GM18951 (cell line): ENCODE data around the gene NSL1.
"Not testable (repeated sequence)": the region's sequence is repeated elsewhere in the genome, so short reads cannot be mapped to it uniquely, and the experiment has no call there.

ENCODE experiments used
- POLR2A ChIP-seq: IDR thresholded peaks from 4 replicates; pipeline ENCODE4 v1.6.1; 2011; ENCODE audit warnings: mild to moderate bottlenecking; ENCODE audit not compliant: insufficient read length, insufficient read depth; ENCODE audit errors: extremely low read depth
- in situ Hi-C: fragments of 300-500 bp; cut with MboI; formaldehyde crosslinking; loops from one replicate; pipeline ENCODE4 v1.12.0; 2022; ENCODE audit warnings: low sequenced_read_pairs, mixed read lengths, inconsistent platforms; ENCODE audit not compliant: unreplicated experiment

Gene NSL1

GRCh38 chr1:212775241-212775640, 16.3 kb downstream of the NSL1 start:
- in situ Hi-C loops, result loop anchor here (10.0 kb wide), 1 partner anchor 100 kb away; no protein-coding TSS in a partner anchor
- no peak for TF ChIP-seq POLR2A

GRCh38 chr1:212774584-212774983, 17.0 kb downstream of the NSL1 start:
- in situ Hi-C loops, result loop anchor here (10.0 kb wide), 1 partner anchor 100 kb away; no protein-coding TSS in a partner anchor

GRCh38 chr1:212773011-212773410, 18.6 kb downstream of the NSL1 start:
- TF ChIP-seq POLR2A, result no peak
- in situ Hi-C loops, result loop anchor here (10.0 kb wide), 1 partner anchor 98 kb away; no protein-coding TSS in a partner anchor

More at GRCh38 chr1:212774584-212774983, 17.0 kb downstream of the NSL1 start:
- no peak for TF ChIP-seq POLR2A

- in situ Hi-C loops, result loop anchor here (10.0 kb wide), 1 partner anchor 97 kb away; no protein-coding TSS in a partner anchor
- TF ChIP-seq POLR2A, result no peak
Measured at GRCh38 chr1:212771341-212771740, 20.2 kb downstream of the NSL1 start.

GRCh38 chr1:212769459-212770167, 22.0 kb downstream of the NSL1 start:
- in situ Hi-C loops, result loop anchor here (10.0 kb wide), 1 partner anchor 95 kb away; no protein-coding TSS in a partner anchor
- no peak for TF ChIP-seq POLR2A

GRCh38 chr1:212766825-212767224, 24.8 kb downstream of the NSL1 start:
- in situ Hi-C loops, result not testable (repeated sequence)

GRCh38 chr1:212764718-212765281, 26.8 kb downstream of the NSL1 start:
- in situ Hi-C loops, result not testable (repeated sequence)

- TF ChIP-seq POLR2A, result no peak
- in situ Hi-C loops, result no loop called here
Measured at GRCh38 chr1:212762839-212763238, 28.7 kb downstream of the NSL1 start.

- no peak for TF ChIP-seq POLR2A
- in situ Hi-C loops, result no loop called here
Measured at GRCh38 chr1:212762234-212762633, 29.3 kb downstream of the NSL1 start.

- in situ Hi-C loops, result no loop called here
- no peak for TF ChIP-seq POLR2A
Measured at GRCh38 chr1:212760126-212760823, 31.3 kb downstream of the NSL1 start.

- in situ Hi-C loops, result no loop called here
- no peak for TF ChIP-seq POLR2A
Measured at GRCh38 chr1:212759683-212760082, 31.9 kb downstream of the NSL1 start.

GRCh38 chr1:212754680-212755079, 36.9 kb downstream of the NSL1 start:
- TF ChIP-seq POLR2A, result no peak
- in situ Hi-C loops, result no loop called here

GRCh38 chr1:212754193-212754592, 37.4 kb downstream of the NSL1 start:
- TF ChIP-seq POLR2A, result no peak
- in situ Hi-C loops, result no loop called here

GRCh38 chr1:212753749-212754148, 37.8 kb downstream of the NSL1 start:
- no peak for TF ChIP-seq POLR2A
- in situ Hi-C loops, result no loop called here
